Skeletal muscle tissue (tissue), 4 donors: ENCODE measurements around the gene KCNIP1. TPM values are rescaled to one million over a fixed set of nuclear protein-coding genes. Genes with fewer than 3 reads are reported as not detected.

Source experiments
- H3K27ac ChIP-seq: one replicate; pipeline ENCODE4 v1.7.0; 2013; ENCODE audit warnings: mild to moderate bottlenecking, low read depth, low read length, inconsistent platforms
- H3K27me3 ChIP-seq, 3 donors: one replicate each; pipeline ENCODE4 v1.7.0; 2013; ENCODE audit warnings: low read length in 3 of 3; ENCODE audit not compliant: control insufficient read depth in 3 of 3, insufficient read depth in 3 of 3
- H3K36me3 ChIP-seq, 3 donors: one replicate each; pipeline ENCODE4 v1.7.0; 2013; ENCODE audit warnings: low read length in 3 of 3; ENCODE audit not compliant: control insufficient read depth in 3 of 3, insufficient read depth in 3 of 3
- H3K4me1 ChIP-seq, 3 donors: one replicate each; pipeline ENCODE4 v1.7.0; 2013; ENCODE audit warnings: low read length in 3 of 3, mild to moderate bottlenecking in 3 of 3; ENCODE audit not compliant: control insufficient read depth in 3 of 3, insufficient read depth in 3 of 3
- H3K4me3 ChIP-seq, 3 donors: one replicate each; pipeline ENCODE4 v1.7.0; 2013; ENCODE audit warnings: low read length in 3 of 3
- H3K9ac ChIP-seq, 3 donors: one replicate each; pipeline ENCODE4 v1.7.0; 2013; ENCODE audit warnings: low read length in 3 of 3, mild to moderate bottlenecking in 3 of 3, moderate library complexity in 2 of 3, low read depth in 1 of 3
- H3K9me3 ChIP-seq, 3 donors: one replicate each; pipeline ENCODE4 v1.7.0; 2013; ENCODE audit warnings: low read length in 3 of 3; ENCODE audit not compliant: control insufficient read depth in 3 of 3
- total RNA-seq: library from RNA; depleted of rRNA; stranded (reverse); fragments of >200 nt; gene quantifications from one replicate; pipeline ENCODE4 v1.2.3, GENCODE V29; 2014
- donor health status: Osteomylitis.

The KCNIP1 gene
- total RNA-seq, 1 donor from 2014 or later: 4.2 TPM

DNA sequence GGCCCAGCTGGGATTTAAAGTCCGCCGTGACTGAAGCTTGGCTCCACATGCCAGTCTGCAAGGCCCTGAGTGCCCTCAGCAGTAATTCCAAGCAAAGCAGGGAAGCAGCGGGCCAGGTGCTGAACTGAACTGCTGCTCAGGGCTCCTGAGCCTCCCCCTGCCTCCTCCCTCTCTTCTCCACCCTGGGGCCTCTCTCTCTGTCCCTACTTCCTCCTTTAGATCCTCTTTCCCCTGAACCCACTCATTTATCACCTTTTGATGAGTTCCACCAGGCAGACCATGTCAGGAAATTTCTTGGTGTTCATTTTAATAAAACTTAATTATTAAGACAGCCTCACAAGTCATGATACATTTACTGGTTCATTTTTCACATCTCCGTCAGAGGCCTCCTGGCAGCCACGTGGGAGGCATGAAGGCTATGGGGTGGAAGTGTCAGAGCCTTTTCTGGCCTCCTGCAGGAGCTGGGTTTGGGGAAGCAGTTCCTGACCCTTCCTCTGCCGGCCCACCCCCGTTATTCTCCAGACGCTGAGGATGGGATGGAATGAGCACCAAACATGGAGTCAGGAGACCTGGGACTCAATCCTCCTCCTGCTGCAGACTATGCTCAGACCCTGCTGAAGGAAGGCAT lies 32.2 kb upstream of the KCNIP1 start:
- Histone ChIP-seq H3K4me1 (no peaks in the 10 kb centered on the region), H3K36me3 (no peaks in the 10 kb centered on the region), H3K4me3 (no peak overlapping the region), H3K27me3 (peaks cover 0 to 11% (median 0%) of the 10 kb centered on the region in 3 donors), H3K9me3 (no peaks in the 10 kb centered on the region), H3K9ac (no peak overlapping the region), H3K27ac (no peak overlapping the region)

DNA sequence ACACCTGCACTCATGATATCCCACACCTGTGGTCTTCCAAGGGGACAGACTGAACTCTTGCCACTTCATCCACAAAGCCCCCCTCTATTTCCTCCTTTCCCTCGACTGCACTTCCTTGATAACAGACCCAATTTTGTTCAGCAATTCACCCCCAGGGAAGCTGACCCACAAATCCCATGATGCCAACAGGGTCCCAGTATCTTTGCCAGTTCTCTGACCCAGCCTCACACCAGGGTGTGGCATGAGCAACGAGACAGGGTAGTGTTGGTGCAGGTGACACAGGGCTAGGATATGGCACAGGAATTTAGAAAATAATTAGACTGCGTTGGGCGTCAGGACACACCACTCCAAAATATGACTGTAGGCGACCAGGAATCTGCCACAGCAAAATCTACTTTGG lies 30.2 kb upstream of the KCNIP1 start:
- Histone ChIP-seq H3K27me3 (peaks cover 0 to 11% (median 0%) of the 10 kb centered on the region in 3 donors), H3K4me1 (no peaks in the 10 kb centered on the region), H3K9me3 (no peaks in the 10 kb centered on the region), H3K27ac (no peak overlapping the region), H3K4me3 (no peak overlapping the region), H3K9ac (no peak overlapping the region), H3K36me3 (no peaks in the 10 kb centered on the region)

DNA sequence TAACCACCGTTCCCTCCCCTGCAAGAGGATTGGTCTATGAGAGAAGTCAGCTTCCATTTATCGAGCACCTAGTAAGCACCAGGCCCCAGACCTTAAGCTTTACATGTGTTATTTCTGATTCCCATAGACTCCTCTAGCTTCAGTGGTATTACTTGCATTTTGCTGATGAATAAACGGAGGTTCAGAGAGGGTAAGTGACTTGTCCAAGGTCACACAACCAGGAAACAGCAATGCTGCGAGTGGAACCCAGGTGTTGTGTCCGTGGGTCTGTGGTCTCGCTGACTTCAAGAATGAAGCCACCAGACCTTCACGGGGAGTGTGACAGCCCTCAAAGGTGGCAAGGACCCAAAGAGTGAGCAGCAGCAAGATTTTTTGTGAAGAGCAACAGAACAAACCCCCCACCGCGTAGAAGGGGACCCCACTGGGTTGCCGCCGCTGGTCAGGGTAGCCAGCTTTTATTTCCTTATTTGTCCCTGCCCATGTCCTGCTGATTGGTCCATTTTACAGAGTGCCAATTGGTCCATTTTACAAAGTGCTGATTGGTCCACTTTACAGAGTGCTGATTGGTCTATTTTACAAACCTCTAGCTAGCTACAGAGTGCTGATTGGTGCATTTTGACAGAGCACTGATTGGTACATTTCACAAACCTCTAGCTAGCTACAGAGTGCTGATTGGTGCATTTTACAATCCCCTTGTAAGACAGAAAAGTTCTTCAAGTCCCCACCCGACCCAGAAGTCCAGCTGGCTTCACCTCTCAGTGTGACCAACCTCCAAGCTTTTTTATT lies 29.1 kb upstream of the KCNIP1 start:
- Histone ChIP-seq H3K27me3 (peaks cover 0 to 11% (median 0%) of the 10 kb centered on the region in 3 donors), H3K9ac (no peak overlapping the region), H3K9me3 (no peaks in the 10 kb centered on the region), H3K36me3 (no peaks in the 10 kb centered on the region), H3K27ac (no peak overlapping the region), H3K4me3 (no peak overlapping the region), H3K4me1 (no peaks in the 10 kb centered on the region)

DNA sequence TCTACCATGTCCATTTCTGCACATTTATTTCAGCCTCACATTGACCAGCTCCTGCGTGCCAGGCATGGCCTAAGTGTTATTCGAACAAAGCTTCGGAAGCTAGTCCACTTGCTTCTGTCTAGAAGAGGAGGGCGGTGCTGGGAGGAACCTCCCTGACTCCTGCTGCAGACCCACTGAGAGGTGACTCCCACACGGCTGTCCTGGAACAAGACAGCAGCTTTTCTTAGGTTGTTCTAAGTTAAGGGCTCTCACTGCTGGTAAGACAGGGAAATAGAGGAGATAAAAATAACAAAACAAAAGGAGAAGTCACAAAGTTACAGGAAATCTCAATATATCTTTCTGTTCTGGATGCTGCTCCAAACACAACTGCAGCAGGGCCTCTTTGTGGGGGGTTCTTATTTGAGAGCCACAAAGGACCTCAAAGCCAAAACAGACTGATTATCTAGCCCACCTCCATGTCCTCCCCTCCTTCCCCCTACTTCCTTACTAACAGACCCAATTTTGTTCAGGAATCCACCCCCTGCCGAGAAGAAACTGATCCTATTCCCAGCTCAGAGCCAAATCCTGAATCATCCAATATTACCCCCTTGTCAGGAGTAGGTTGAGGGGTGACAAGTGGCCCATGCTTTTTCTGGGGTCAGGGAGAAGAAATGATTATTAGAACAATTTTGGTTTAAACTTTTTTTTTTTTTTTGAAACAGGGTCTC lies 28.4 kb upstream of the KCNIP1 start:
- Histone ChIP-seq H3K9me3 (no peaks in the 10 kb centered on the region), H3K4me3 (no peak overlapping the region), H3K27ac (no peak overlapping the region), H3K36me3 (no peaks in the 10 kb centered on the region), H3K9ac (no peak overlapping the region), H3K27me3 (peaks cover 0 to 11% (median 0%) of the 10 kb centered on the region in 3 donors), H3K4me1 (no peaks in the 10 kb centered on the region)

DNA sequence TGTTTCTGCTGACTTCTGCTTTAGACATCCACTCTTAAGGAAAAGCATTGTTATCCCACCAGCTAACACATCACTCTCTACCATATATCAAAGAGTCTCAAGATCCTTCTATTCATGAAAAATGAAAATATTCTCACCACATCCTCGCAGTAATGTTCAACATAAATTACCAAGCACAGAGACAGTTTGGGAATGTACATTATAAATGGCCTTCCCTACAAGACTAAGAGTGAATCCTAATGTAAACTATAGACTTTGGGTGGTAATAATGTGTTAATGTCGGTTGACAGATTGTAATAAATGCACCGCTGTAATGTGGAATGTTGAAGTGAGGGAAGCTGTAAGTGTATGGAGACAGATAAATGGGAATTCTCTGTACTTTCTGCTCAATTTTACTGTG lies 27.1 kb upstream of the KCNIP1 start:
- Histone ChIP-seq H3K4me1 (no peaks in the 10 kb centered on the region), H3K27ac (no peak overlapping the region), H3K36me3 (no peaks in the 10 kb centered on the region), H3K9me3 (no peaks in the 10 kb centered on the region), H3K9ac (no peak overlapping the region), H3K27me3 (peaks cover 0 to 8% (median 0%) of the 10 kb centered on the region in 3 donors), H3K4me3 (no peak overlapping the region)

DNA sequence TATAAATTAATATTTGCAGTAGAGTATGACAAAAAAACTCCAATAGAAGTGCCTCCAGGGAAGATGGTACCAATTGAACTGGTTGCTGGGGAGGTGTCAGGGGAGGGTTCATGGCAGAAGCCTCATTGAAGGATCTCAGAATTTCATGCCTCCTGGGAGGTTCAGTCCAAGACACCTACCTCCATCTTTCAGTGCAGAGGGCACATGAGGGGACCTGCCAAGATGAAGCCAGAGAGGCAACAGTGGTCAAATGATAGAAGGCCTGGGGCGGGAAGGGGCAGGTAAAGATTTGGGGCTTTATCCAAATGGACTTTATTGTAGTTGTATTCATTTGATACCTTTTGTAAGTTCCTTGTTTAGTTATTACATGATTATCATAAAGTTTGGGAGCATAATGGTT lies 25.9 kb upstream of the KCNIP1 start:
- Histone ChIP-seq H3K4me3 (no peak overlapping the region), H3K9ac (no peak overlapping the region), H3K4me1 (no peaks in the 10 kb centered on the region), H3K36me3 (no peaks in the 10 kb centered on the region), H3K27me3 (peaks cover 0 to 4% (median 0%) of the 10 kb centered on the region in 3 donors), H3K9me3 (no peaks in the 10 kb centered on the region), H3K27ac (no peak overlapping the region)

DNA sequence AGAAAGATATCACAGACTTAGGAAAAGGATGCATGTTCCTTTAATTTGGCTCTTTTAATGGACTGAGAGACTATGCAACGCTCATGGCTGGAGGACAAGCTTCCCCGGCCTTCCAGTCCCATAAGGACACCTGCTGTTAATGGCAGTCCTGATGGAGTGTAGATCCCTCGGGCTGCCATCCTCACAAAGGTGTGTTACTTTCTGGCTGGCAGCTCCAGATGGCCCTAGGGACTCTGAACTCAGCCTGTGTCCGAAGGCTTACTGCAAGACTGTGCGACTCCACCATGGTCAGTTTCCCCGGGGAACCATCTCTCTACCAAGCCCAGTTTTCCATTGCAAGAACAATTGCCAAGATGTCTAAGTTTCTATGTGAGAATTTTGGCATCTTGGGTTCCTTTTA lies 25.5 kb upstream of the KCNIP1 start:
- Histone ChIP-seq H3K9ac (no peak overlapping the region), H3K9me3 (no peaks in the 10 kb centered on the region), H3K27me3 (peaks cover 0 to 4% (median 0%) of the 10 kb centered on the region in 3 donors), H3K27ac (no peak overlapping the region), H3K4me1 (no peaks in the 10 kb centered on the region), H3K4me3 (no peak overlapping the region), H3K36me3 (no peaks in the 10 kb centered on the region)

DNA sequence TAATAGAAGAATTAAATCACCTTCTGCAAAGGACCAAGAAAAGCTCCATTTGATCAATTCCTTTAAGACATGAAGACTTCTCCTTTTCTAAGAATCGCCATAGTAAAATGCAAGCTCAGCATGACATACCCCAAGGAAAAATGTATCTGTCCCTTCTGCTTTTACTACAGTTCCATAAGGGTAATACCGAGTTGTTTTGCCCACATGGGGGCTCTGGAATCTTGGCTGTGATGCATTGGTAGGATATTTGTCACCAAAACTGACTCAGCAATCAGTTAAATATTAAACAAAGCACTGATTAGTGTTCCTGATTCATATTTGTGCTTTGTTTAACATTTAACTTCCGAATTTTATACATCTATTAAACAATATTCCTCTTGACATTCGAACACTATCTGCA lies 24.3 kb upstream of the KCNIP1 start:
- no peaks in the 10 kb centered on the region for H3K36me3 ChIP-seq
- no peak overlapping the region for H3K27ac ChIP-seq
- H3K4me1 ChIP-seq: no peaks in the 10 kb centered on the region
- no peak overlapping the region for H3K4me3 ChIP-seq
- H3K9me3 ChIP-seq: no peaks in the 10 kb centered on the region
- H3K9ac ChIP-seq: no peak overlapping the region
- no peaks in the 10 kb centered on the region for H3K27me3 ChIP-seq

DNA sequence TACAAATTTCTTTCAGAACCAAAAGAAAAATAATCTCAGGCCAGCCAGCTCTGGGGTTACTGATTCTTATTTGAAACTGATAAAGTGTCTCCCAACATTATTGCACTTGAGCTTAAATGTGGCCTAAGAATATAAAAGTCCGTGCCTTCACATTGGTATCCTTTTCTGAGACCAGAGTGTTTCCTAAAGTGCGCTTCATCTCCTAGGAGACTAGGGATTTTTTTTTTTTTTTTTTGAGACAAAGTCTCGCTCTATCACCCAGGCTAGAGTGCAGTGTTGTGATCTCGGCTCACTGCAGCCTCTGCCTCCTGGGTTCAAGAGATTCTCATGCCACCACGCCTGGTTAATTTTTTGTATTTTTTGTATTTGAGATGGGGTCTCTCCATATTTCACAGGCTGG lies 23.6 kb upstream of the KCNIP1 start:
- H3K9ac ChIP-seq: no peak overlapping the region
- H3K27ac ChIP-seq: no peak overlapping the region
- no peaks in the 10 kb centered on the region for H3K4me1 ChIP-seq
- no peaks in the 10 kb centered on the region for H3K36me3 ChIP-seq
- H3K27me3 ChIP-seq: peaks cover 0 to under 1% (median 0%) of the 10 kb centered on the region in 3 donors
- no peak overlapping the region for H3K4me3 ChIP-seq
- no peaks in the 10 kb centered on the region for H3K9me3 ChIP-seq

DNA sequence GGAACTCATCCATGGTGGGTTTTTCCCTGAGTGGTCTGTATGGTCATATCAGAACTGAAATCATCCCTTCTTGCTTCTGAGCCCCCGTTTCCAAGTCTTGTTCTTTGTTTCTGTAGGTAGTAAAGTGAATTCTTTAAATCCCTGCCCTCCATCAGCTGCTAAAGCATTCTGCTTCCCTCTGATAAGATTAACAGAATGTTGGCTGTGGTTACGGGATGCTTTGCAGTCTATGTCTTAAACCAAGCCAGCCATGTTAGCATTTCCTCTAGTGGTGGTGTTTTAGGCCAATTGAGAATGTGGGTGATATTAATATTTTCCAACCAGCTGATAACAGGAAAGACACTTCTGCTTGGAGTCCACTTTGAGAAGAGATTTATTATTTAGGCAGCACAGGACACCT lies 22.0 kb upstream of the KCNIP1 start:
- Histone ChIP-seq H3K9me3 (no peaks in the 10 kb centered on the region), H3K27ac (no peak overlapping the region), H3K4me1 (no peaks in the 10 kb centered on the region), H3K27me3 (peaks cover 0 to 2% (median 0%) of the 10 kb centered on the region in 3 donors), H3K4me3 (no peak overlapping the region), H3K9ac (no peak overlapping the region), H3K36me3 (no peaks in the 10 kb centered on the region)
